ENCODE measurements around the gene INSR. TPM values are rescaled to one million over a fixed set of nuclear protein-coding genes. Genes with fewer than 3 reads are reported as not detected.

Gene INSR
- total RNA-seq, 1 donor from 2014 or later: 3.2 TPM

DNA sequence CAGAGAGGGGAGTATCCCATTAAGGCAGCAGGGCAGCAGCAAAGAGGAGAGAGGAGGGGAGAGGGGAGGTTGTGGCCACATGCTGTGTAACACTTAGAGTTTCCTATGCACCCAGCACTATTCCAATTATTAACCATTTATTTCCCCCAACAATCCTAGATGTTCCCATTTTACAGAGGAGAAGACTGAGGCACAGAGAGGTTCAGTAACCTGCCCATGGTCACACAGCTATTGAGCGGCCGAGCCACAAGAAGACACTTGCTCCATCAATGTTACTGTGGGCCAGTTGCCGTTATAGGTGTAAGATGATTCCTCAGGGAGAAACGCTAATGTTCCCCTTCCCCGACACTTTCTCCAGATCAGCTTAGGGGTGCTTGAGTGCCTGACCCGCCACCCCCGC is 69.2 kb downstream of the INSR start:
- no peaks in the 10 kb centered on the region for H3K4me1 Mint-ChIP-seq
- intact Hi-C loops (cut with micrococcal nuclease): no loop called here
- POLR2A ChIA-PET: interaction anchor here (0.7 kb wide), 1 partner anchor 65 kb away, joined by 3 read pairs; no protein-coding TSS in a partner anchor
- peaks cover 4% of the 10 kb centered on the region for H3K27me3 Mint-ChIP-seq
- no peaks in the 10 kb centered on the region for H3K36me3 Mint-ChIP-seq (ENCODE audit: low read depth)
- H3K9me3 Mint-ChIP-seq: no peaks in the 10 kb centered on the region
- CTCF ChIA-PET: no interaction called here
- H3K4me3 Mint-ChIP-seq: no peak overlapping the region
- TF ChIP-seq, protein P1, sequence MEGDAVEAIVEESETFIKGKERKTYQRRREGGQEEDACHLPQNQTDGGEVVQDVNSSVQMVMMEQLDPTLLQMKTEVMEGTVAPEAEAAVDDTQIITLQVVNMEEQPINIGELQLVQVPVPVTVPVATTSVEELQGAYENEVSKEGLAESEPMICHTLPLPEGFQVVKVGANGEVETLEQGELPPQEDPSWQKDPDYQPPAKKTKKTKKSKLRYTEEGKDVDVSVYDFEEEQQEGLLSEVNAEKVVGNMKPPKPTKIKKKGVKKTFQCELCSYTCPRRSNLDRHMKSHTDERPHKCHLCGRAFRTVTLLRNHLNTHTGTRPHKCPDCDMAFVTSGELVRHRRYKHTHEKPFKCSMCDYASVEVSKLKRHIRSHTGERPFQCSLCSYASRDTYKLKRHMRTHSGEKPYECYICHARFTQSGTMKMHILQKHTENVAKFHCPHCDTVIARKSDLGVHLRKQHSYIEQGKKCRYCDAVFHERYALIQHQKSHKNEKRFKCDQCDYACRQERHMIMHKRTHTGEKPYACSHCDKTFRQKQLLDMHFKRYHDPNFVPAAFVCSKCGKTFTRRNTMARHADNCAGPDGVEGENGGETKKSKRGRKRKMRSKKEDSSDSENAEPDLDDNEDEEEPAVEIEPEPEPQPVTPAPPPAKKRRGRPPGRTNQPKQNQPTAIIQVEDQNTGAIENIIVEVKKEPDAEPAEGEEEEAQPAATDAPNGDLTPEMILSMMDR (IDR thresholded peaks at IDR 0.05): no peak
- DNase-seq (no peak), ATAC-seq (ENCODE audit: low read depth) (no peak)
- no peak overlapping the region for H3K27ac Mint-ChIP-seq

DNA sequence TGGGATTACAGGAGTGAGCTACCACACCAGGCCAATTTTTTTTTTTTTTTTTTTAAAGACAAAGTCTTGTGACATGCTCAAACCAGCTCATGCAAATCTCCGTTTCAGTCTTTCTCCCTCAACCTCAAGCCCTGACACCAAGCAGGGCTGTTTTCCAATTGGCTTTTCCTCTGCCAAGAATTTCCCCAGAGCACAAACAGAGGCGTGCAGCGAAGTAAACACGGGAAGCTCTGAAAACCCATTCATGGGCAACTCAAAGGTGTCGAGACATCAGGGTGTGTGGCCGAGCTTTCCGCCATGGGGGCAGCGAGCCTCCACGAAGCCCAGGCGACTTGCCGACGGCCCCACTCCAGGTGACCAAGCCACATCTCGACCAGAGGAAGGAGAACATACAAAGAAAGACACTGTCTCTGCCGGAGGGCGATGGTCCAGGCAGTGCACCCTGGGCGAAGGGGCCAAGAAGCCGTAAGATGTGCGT is 70.0 kb downstream of the INSR start:
- Mint-ChIP-seq H3K4me1 (no peaks in the 10 kb centered on the region), H3K36me3 (ENCODE audit: low read depth) (no peaks in the 10 kb centered on the region), H3K4me3 (no peak overlapping the region), H3K27me3 (peaks cover 4% of the 10 kb centered on the region), H3K9me3 (no peaks in the 10 kb centered on the region), H3K27ac (no peak overlapping the region)
- no peak for DNase-seq
- no peak for ATAC-seq (ENCODE audit: low read depth)
- ChIA-PET POLR2A (interaction anchor here (0.6 to 0.7 kb wide), 2 partner anchors 9 to 66 kb away, joined by 3 to 4 read pairs; no protein-coding TSS in a partner anchor), CTCF (no interaction called here)
- TF ChIP-seq, protein P1 (IDR thresholded peaks at IDR 0.05): no peak
- intact Hi-C loops (cut with micrococcal nuclease): no loop called here

DNA sequence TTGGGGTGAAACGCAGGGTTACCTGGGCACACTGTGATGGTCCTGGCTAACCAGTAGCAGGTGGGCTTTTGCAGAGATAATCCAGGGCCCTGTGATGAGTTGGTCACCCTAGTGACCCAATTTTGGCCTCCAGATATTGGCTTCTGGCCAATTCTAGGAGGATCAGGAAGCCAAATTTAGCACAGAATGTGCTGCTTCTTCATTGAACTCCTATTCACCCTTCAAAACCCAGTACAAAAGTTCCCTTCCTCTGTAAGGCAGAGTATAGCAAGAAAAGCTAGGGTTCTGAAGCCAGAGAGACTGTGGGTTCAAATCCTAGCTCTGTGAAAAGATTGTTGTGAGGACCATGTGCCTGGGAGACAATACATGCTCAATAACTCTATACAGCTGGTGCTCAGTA is 70.8 kb downstream of the INSR start:
- intact Hi-C loops (cut with micrococcal nuclease): no loop called here
- no peak overlapping the region for H3K4me3 Mint-ChIP-seq
- no peaks in the 10 kb centered on the region for H3K36me3 Mint-ChIP-seq (ENCODE audit: low read depth)
- no peak for DNase-seq
- peaks cover 4% of the 10 kb centered on the region for H3K27me3 Mint-ChIP-seq
- CTCF ChIA-PET: no interaction called here
- H3K4me1 Mint-ChIP-seq: no peaks in the 10 kb centered on the region
- POLR2A ChIA-PET: no interaction called here
- TF ChIP-seq, protein P1 (IDR thresholded peaks at IDR 0.05): no peak
- no peak overlapping the region for H3K27ac Mint-ChIP-seq
- H3K9me3 Mint-ChIP-seq: no peaks in the 10 kb centered on the region
- no peak for ATAC-seq (ENCODE audit: low read depth)

DNA sequence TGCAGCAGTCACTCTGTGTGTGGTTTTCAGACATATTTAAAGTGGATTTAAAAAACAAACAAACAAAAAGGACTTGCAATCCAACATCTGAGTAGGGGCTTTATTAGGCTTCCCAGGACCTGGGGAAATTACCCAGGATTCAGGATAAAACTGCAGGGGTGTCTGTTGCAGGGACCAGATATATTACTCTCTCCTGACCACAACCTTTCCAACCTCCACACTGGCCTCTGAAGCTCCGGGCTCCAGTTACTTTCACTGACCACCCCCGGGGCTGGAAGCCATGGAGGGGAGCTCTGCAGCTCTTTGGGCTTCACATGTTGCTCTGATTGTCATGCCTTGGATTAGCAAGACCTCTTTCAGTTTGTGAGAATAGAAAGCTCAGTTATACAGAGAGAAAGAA is 75.2 kb downstream of the INSR start:
- POLR2A ChIA-PET: no interaction called here
- CTCF ChIA-PET: no interaction called here
- intact Hi-C loops (cut with micrococcal nuclease): no loop called here
- DNase-seq (no peak), ATAC-seq (ENCODE audit: low read depth) (no peak)
- H3K4me1 Mint-ChIP-seq: peaks cover 10% of the 10 kb centered on the region
- H3K4me3 Mint-ChIP-seq: no peak overlapping the region
- no peaks in the 10 kb centered on the region for H3K36me3 Mint-ChIP-seq (ENCODE audit: low read depth)
- no peaks in the 10 kb centered on the region for H3K9me3 Mint-ChIP-seq
- no peak overlapping the region for H3K27ac Mint-ChIP-seq
- TF ChIP-seq, protein P1 (IDR thresholded peaks at IDR 0.05): no peak
- H3K27me3 Mint-ChIP-seq: peaks cover 8% of the 10 kb centered on the region

DNA sequence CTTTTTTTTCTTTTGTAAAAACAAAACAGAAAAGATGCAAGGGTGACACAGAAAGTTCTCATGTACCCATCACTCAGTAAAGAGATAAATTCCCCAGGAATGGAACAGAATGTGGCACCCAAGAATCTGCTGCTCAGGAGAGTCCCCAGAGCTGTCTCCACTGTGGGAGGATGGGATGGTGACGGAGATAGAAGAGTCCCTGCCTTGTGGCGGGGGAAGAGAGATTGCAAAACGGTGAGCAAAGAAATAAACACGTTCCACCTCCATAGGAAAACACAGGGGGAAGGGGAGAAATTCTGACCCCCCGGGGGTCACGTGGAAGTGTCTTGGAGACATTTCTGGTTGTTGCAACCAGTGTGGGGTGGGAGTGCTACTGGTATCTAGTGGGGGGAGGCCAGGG is 76.4 kb downstream of the INSR start:
- TF ChIP-seq, protein P1 (IDR thresholded peaks at IDR 0.05): no peak
- POLR2A ChIA-PET: no interaction called here
- peaks cover 9% of the 10 kb centered on the region for H3K27me3 Mint-ChIP-seq
- H3K4me3 Mint-ChIP-seq: no peak overlapping the region
- H3K4me1 Mint-ChIP-seq: peaks cover 21% of the 10 kb centered on the region
- no peak for DNase-seq
- no peak overlapping the region for H3K27ac Mint-ChIP-seq
- CTCF ChIA-PET: no interaction called here
- H3K9me3 Mint-ChIP-seq: no peaks in the 10 kb centered on the region
- ATAC-seq (ENCODE audit: low read depth): no peak
- intact Hi-C loops (cut with micrococcal nuclease): no loop called here
- no peaks in the 10 kb centered on the region for H3K36me3 Mint-ChIP-seq (ENCODE audit: low read depth)

Data from activated B cell treated with CpG ODN at 0.5 μM for 24 hours (primary cell).